Activated naive CD8-positive, alpha-beta T cell treated with anti-CD3 and anti-CD28 coated beads, Interleukin-2, amount 10 ng/mL, durations not matched to agents 7 days and 5 days (primary cell): ENCODE measurements around the gene SLC23A1. TPM values are rescaled to one million over a fixed set of nuclear protein-coding genes. Genes with fewer than 3 reads are reported as not detected.
A peak's percentile ranks its signal among the peaks of the same experiment; 100 is the strongest.

Experiments used
- ATAC-seq: fragments of 150-1000 bp; cut with Tn5 transposase; one replicate; pipeline ENCODE4 v1.10.0; 2021; ENCODE audit warnings: low read depth, moderate library complexity
- POLR2A ChIA-PET: fragments of 350-600 bp; sonication (Branson Sonifier 250); formaldehyde crosslinking; loops from one replicate; lab custom pipeline; 2021; ENCODE audit warnings: antibody characterized with exemption; lab: Charles Lee
- DNase-seq: peaks from one replicate; pipeline ENCODE4 v3.0.0; 2021
- H3K27ac Mint-ChIP-seq: one replicate; pipeline ENCODE4 v1.8.0; 2022; ENCODE audit warnings: mild to moderate bottlenecking, mixed read lengths
- H3K27me3 Mint-ChIP-seq: one replicate; pipeline ENCODE4 v1.8.0; 2022; ENCODE audit warnings: mild to moderate bottlenecking, moderate library complexity, mixed read lengths
- H3K36me3 Mint-ChIP-seq: one replicate; pipeline ENCODE4 v1.8.0; 2021; ENCODE audit warnings: mild to moderate bottlenecking, mixed read lengths
- H3K4me1 Mint-ChIP-seq: one replicate; pipeline ENCODE4 v1.8.0; 2021; ENCODE audit warnings: mixed read lengths
- H3K4me3 Mint-ChIP-seq: one replicate; pipeline ENCODE4 v1.8.0; 2022; ENCODE audit warnings: mild to moderate bottlenecking, moderate library complexity, mixed read lengths
- H3K9me3 Mint-ChIP-seq: one replicate; pipeline ENCODE4 v1.8.0; 2021; ENCODE audit warnings: mixed read lengths
- total RNA-seq, 2 experiments: library from RNA; stranded (reverse); gene quantifications; one replicate each; pipeline ENCODE4 v1.2.3, GENCODE V29; 2021

Gene SLC23A1
- total RNA-seq: 1 to 10 TPM; 1.3 to 1.8 TPM

- Mint-ChIP-seq H3K4me1 (peaks cover 46% of the 10 kb centered on the region), H3K27ac (peak within 1 kb of the TSS; percentile 94), H3K4me3 (no peak within 1 kb of the TSS), H3K36me3 (peaks cover 4% of the 10 kb centered on the region), H3K9me3 (no peaks in the 10 kb centered on the region), H3K27me3 (no peaks in the 10 kb centered on the region)
- DNase-seq (no peak), ATAC-seq (no peak)
- POLR2A ChIA-PET: interaction anchor here (1.1 kb wide), 1 partner anchor 42 kb away, joined by 9 read pairs; the partner anchor contains the start of gene PAIP2
These were observed at the start of gene SLC23A1 for GRCh38 chr5:139383275-139383992. SLC23A1 (minus strand) TSS chr5:139383297; CDS start chr5:139383253, 44 bp downstream.

GRCh38 chr5:139431706-139432105 lies 48.6 kb upstream of the SLC23A1 start:
- no peak for DNase-seq
- no peak for ATAC-seq
- POLR2A ChIA-PET: no interaction called here
- no peak overlapping the region for H3K27ac Mint-ChIP-seq
- H3K36me3 Mint-ChIP-seq: peaks cover 8% of the 10 kb centered on the region
- H3K4me1 Mint-ChIP-seq: peaks cover 6% of the 10 kb centered on the region
- H3K27me3 Mint-ChIP-seq: no peaks in the 10 kb centered on the region
- H3K4me3 Mint-ChIP-seq: no peak overlapping the region
- H3K9me3 Mint-ChIP-seq: no peaks in the 10 kb centered on the region

GRCh38 chr5:139430015-139430414 lies 46.9 kb upstream of the SLC23A1 start:
- H3K27me3 Mint-ChIP-seq: no peaks in the 10 kb centered on the region
- POLR2A ChIA-PET: interaction anchor here (1.9 kb wide), 1 partner anchor 9 kb away, joined by 4 read pairs; the partner anchor contains the start of gene DNAJC18
- DNase-seq (no peak), ATAC-seq (peak; percentile 26)
- H3K27ac Mint-ChIP-seq: no peak overlapping the region
- H3K9me3 Mint-ChIP-seq: no peaks in the 10 kb centered on the region
- H3K36me3 Mint-ChIP-seq: peaks cover 8% of the 10 kb centered on the region
- no peak overlapping the region for H3K4me3 Mint-ChIP-seq
- peaks cover 6% of the 10 kb centered on the region for H3K4me1 Mint-ChIP-seq

DNA sequence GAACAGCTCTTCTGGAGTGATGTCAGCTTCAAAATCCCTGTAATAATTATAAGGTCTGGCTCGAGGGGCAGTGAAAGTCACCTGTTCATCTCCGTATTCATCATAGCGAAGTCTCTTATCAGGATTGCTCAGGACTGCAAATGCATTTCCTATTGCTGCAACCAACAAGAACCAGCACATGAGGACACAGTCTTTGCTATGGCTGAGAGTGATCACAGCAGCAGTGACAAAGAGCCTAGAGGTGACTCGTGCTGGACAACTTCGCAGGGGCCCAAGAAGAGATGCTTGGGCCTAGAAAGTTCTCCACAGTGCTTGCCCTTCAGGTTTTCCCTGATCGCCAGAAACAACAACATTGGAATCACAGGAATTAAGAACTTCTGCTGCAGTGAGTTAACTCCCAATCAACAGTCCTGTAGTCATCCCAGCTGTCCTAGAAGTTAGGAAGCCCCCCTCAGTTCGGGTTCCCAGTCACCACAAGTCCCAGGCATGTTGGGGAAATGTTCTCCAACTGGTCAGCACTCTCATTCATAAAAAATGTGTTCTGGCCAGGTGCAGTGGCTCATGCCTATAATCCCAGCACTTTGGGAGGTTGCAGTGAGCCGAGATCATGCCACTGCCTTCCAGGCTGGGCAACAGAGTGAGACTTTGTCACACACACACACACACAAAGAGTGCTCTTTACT lies 43.2 kb upstream of the SLC23A1 start:
- Mint-ChIP-seq H3K27ac (no peak overlapping the region), H3K4me1 (peaks cover 9% of the 10 kb centered on the region), H3K36me3 (peaks cover 10% of the 10 kb centered on the region), H3K9me3 (no peaks in the 10 kb centered on the region), H3K4me3 (no peak overlapping the region), H3K27me3 (peaks cover 2% of the 10 kb centered on the region)
- DNase-seq (no peak), ATAC-seq (no peak)
- POLR2A ChIA-PET: no interaction called here

DNA sequence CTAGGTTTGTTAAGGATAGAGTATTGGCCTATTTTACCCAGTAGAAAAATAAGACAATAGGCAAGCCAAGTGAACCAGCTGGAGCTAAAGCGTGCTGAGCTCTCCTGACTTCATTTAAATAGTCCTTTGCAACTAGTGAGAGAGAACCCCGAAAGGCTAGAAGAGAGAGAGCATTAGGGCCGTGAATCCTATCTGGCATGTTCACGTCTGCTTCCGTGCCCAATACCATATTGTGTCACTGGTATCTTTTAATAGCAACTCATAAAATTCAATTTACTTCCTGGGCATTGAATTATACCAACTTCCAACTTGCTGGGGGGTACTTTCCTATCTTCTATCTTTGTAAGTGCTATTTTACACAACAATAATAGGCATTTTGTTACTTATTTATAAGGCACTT lies 42.4 kb upstream of the SLC23A1 start:
- Mint-ChIP-seq H3K27me3 (peaks cover 2% of the 10 kb centered on the region), H3K4me3 (no peak overlapping the region), H3K4me1 (peaks cover 9% of the 10 kb centered on the region), H3K36me3 (peaks cover 10% of the 10 kb centered on the region), H3K9me3 (no peaks in the 10 kb centered on the region), H3K27ac (no peak overlapping the region)
- ATAC-seq: no peak
- DNase-seq: no peak
- POLR2A ChIA-PET: no interaction called here

DNA sequence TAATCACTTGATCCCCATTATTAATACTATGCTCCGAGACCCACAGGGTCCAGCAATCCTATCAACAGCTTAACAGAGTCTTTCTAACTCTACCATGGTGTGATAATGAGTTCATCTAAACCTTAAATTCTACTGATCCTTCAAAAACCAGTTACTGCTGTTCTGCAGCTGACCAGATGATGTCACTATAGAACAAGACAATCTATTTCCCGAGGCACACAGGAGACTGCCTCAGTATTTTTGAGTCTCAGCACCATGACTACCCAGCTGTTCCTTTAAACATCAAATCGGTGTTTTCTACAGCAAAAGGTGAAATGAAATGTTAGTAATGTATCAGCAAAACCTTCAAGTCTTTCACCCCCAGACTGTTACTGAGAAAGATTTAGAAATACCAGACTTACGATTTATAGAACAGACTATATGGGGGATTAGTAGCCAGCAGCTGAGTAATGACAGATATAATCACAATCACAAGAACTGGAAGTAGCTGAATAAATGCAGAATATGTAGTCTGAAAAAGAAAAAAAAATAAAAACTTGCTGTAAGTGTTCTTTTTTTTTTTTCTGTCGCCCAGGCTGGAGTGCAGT lies 39.3 kb upstream of the SLC23A1 start:
- Mint-ChIP-seq H3K4me3 (no peak overlapping the region), H3K27ac (peak overlapping the region; percentile 9), H3K27me3 (peaks cover 2% of the 10 kb centered on the region), H3K9me3 (no peaks in the 10 kb centered on the region), H3K36me3 (peaks cover 2% of the 10 kb centered on the region), H3K4me1 (peaks cover 15% of the 10 kb centered on the region)
- ATAC-seq: peak; percentile 87
- POLR2A ChIA-PET: interaction anchor here (1.0 to 2.0 kb wide), 5 partner anchors 30 to 90 kb away, joined by 3 to 21 read pairs (median 4); no protein-coding TSS in a partner anchor
- DNase-seq: no peak

DNA sequence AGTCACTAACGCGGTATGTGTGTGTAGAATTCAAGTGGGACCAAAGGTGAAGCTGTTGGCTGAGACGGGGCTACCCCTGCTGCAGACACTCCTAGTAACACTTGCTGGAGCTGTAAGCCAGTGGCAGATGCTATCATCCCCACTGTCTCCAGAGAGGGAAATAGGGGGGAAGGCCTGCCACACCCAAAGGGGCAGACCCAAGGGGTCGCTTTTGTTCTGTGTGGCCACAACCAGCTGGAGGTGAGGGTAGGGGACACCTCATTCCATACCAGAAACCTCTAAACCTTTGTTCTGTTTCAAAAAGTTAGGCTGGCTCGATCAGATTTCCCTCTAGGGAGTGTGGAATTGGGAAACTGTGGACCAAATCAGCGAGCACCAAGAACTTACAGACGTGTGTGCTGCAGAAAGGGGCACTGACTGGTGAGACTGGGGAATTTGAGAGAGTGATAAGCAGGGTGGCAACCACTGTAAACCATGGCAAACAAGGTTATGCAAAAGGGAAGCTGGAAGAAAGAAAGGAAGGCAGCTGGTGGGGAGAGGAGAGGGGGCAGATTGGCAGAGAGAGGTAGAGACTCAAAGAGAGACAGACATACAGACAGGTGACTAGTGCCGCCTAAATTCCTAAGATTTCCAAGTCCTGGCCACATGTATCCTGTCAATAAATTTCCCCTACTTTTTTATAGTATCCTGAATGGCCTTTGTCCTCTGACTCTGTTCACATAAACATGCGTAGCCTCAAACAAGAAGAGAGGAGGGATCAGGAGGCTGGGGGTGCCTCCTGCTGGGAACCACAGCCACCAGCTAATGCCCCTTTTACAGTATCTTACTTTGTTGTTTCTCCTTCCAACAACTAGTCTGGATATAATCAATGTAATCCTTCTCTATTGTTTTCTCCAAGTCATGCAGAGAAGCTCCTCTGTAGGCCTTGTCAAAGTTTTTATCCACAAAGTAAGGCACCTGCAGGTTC lies 36.4 kb upstream of the SLC23A1 start:
- no peak overlapping the region for H3K4me3 Mint-ChIP-seq
- peaks cover 37% of the 10 kb centered on the region for H3K4me1 Mint-ChIP-seq
- POLR2A ChIA-PET: interaction anchor here (0.5 to 1.4 kb wide), 8 partner anchors 13 to 142 kb away, joined by 3 to 5 read pairs (median 4); partner anchors contain the start of genes SPATA24 and UBE2D2

GRCh38 chr5:139418793-139419192 lies 35.7 kb upstream of the SLC23A1 start:
- H3K36me3 Mint-ChIP-seq: peaks cover 2% of the 10 kb centered on the region
- H3K9me3 Mint-ChIP-seq: no peaks in the 10 kb centered on the region
- H3K27me3 Mint-ChIP-seq: no peaks in the 10 kb centered on the region
- no peak overlapping the region for H3K4me3 Mint-ChIP-seq
- no peak for DNase-seq
- POLR2A ChIA-PET: interaction anchor here (0.9 to 1.1 kb wide), 2 partner anchors 15 to 142 kb away, joined by 3 to 4 read pairs; partner anchors contain the start of genes SPATA24 and UBE2D2
- ATAC-seq: no peak
- H3K27ac Mint-ChIP-seq: no peak overlapping the region
- peaks cover 43% of the 10 kb centered on the region for H3K4me1 Mint-ChIP-seq

More for the DNA sequence above, 36.4 kb upstream of the SLC23A1 start:
- ATAC-seq: no peak
- Mint-ChIP-seq H3K27me3 (peaks cover 2% of the 10 kb centered on the region), H3K36me3 (peaks cover 2% of the 10 kb centered on the region), H3K27ac (peak overlapping the region; percentile 54), H3K9me3 (no peaks in the 10 kb centered on the region)
- DNase-seq: no peak

GRCh38 chr5:139417214-139417613 lies 34.1 kb upstream of the SLC23A1 start:
- ATAC-seq (no peak), DNase-seq (no peak)
- H3K9me3 Mint-ChIP-seq: no peaks in the 10 kb centered on the region
- POLR2A ChIA-PET: no interaction called here
- no peaks in the 10 kb centered on the region for H3K36me3 Mint-ChIP-seq
- H3K27ac Mint-ChIP-seq: no peak overlapping the region
- no peaks in the 10 kb centered on the region for H3K27me3 Mint-ChIP-seq
- H3K4me1 Mint-ChIP-seq: peaks cover 49% of the 10 kb centered on the region
- no peak overlapping the region for H3K4me3 Mint-ChIP-seq

- no peaks in the 10 kb centered on the region for H3K36me3 Mint-ChIP-seq
- H3K4me1 Mint-ChIP-seq: peaks cover 48% of the 10 kb centered on the region
- ATAC-seq (no peak), DNase-seq (no peak)
- H3K27me3 Mint-ChIP-seq: no peaks in the 10 kb centered on the region
- H3K27ac Mint-ChIP-seq: peak overlapping the region; percentile 61
- POLR2A ChIA-PET: interaction anchor here (1.0 kb wide), 1 partner anchor 97 kb away, joined by 3 read pairs; no protein-coding TSS in a partner anchor
- peak overlapping the region; percentile 28 for H3K4me3 Mint-ChIP-seq
- no peaks in the 10 kb centered on the region for H3K9me3 Mint-ChIP-seq
These were observed 33.6 kb upstream of the SLC23A1 start for GRCh38 chr5:139416651-139417050.

- ATAC-seq: no peak
- no peaks in the 10 kb centered on the region for H3K27me3 Mint-ChIP-seq
- H3K36me3 Mint-ChIP-seq: no peaks in the 10 kb centered on the region
- no peaks in the 10 kb centered on the region for H3K9me3 Mint-ChIP-seq
- H3K4me1 Mint-ChIP-seq: peaks cover 48% of the 10 kb centered on the region
- DNase-seq: no peak
- POLR2A ChIA-PET: interaction anchor here (0.6 to 1.0 kb wide), 3 partner anchors 17 to 838 kb away, joined by 3 read pairs; no protein-coding TSS in a partner anchor
- H3K27ac Mint-ChIP-seq: peak overlapping the region; percentile 84
- H3K4me3 Mint-ChIP-seq: peak overlapping the region; percentile 62
These were observed 32.8 kb upstream of the SLC23A1 start for GRCh38 chr5:139415869-139416268.

- DNase-seq: peak; percentile 46
- Mint-ChIP-seq H3K4me3 (peak overlapping the region; percentile 62), H3K27ac (peak overlapping the region; percentile 84), H3K27me3 (no peaks in the 10 kb centered on the region), H3K4me1 (peaks cover 48% of the 10 kb centered on the region), H3K36me3 (no peaks in the 10 kb centered on the region), H3K9me3 (no peaks in the 10 kb centered on the region)
- POLR2A ChIA-PET: interaction anchor here (0.6 to 1.3 kb wide), 4 partner anchors 16 to 837 kb away, joined by 3 read pairs; no protein-coding TSS in a partner anchor
- peak; percentile 76 for ATAC-seq
These were observed 32.2 kb upstream of the SLC23A1 start for GRCh38 chr5:139415221-139415861.
